H1 (cell line): ENCODE measurements around the gene SENP7.

Experiments
- CTCF ChIP-seq, 3 experiments: IDR thresholded peaks; 1 replicate in 2 of 3; 2 replicates in 1 of 3; pipeline versions ENCODE4 v1.5.1 to v1.6.1; 2011; ENCODE audit warnings: low read length in 3 of 3, mild to moderate bottlenecking in 3 of 3, inconsistent platforms in 2 of 3, low read depth in 1 of 3, moderate library complexity in 1 of 3; ENCODE audit not compliant: insufficient read depth in 1 of 3; ENCODE audit errors: control extremely low read depth in 1 of 3
- POLR2AphosphoS5 ChIP-seq: IDR thresholded peaks from 2 replicates; pipeline ENCODE4 v1.6.1; 2011; ENCODE audit warnings: low read depth, low read length
- SUZ12 ChIP-seq: fragments of 200-600 bp; sonication (generic); IDR thresholded peaks from 2 replicates; pipeline ENCODE4 v1.6.1; 2012; ENCODE audit warnings: mild to moderate bottlenecking, inconsistent platforms, low read length, moderate library complexity, mixed read lengths

GRCh38 chr3:101484805-101485620, 28.0 kb downstream of the SENP7 start:
- TF ChIP-seq POLR2AphosphoS5 (no peak), CTCF (IDR thresholded peaks at IDR 0.05; ENCODE audit: control extremely low read depth in 1 of 3, insufficient read depth in 1 of 3, low read depth in 1 of 3, low read length in 3 of 3) (no peak), SUZ12 (no peak)
